KMS-11 (cell line): ENCODE results near the gene HDAC4.

Experiments used
- H2AFZ ChIP-seq: fragments of 200-600 bp; sonication (generic); 2 replicates; pipeline ENCODE4 v1.6.1; 2016; ENCODE audit warnings: antibody characterized with exemption, mixed run types, low read depth
- H3K27ac ChIP-seq: fragments of 200-600 bp; sonication (generic); 2 replicates; pipeline ENCODE4 v1.6.1; 2016; ENCODE audit warnings: mild to moderate bottlenecking, mixed run types
- H3K27me3 ChIP-seq: fragments of 200-600 bp; sonication (generic); 2 replicates; pipeline ENCODE4 v1.6.1; 2017; ENCODE audit warnings: mild to moderate bottlenecking, low read depth, mixed run types, moderate library complexity; ENCODE audit not compliant: insufficient read depth
- H3K36me3 ChIP-seq: fragments of 200-600 bp; sonication (generic); 2 replicates; pipeline ENCODE4 v1.6.1; 2017; ENCODE audit warnings: mild to moderate bottlenecking, mixed run types; ENCODE audit not compliant: insufficient read depth
- H3K4me1 ChIP-seq: fragments of 200-600 bp; sonication (generic); 2 replicates; pipeline ENCODE4 v1.6.1; 2016; ENCODE audit warnings: mild to moderate bottlenecking, low read depth, mixed run types; ENCODE audit not compliant: poor library complexity, severe bottlenecking
- H3K4me2 ChIP-seq: fragments of 200-600 bp; sonication (generic); 2 replicates; pipeline ENCODE4 v1.7.0; 2016; ENCODE audit warnings: mild to moderate bottlenecking, mixed run types
- H3K4me3 ChIP-seq: fragments of 200-600 bp; sonication (generic); IDR thresholded peaks from 2 replicates; pipeline ENCODE4 v1.6.1; 2017; ENCODE audit warnings: low read depth, low read length, mixed read lengths; ENCODE audit not compliant: insufficient read depth
- H3K79me2 ChIP-seq: fragments of 200-600 bp; sonication (generic); 2 replicates; pipeline ENCODE4 v1.6.1; 2016; ENCODE audit warnings: low read depth, mixed run types; ENCODE audit not compliant: insufficient read depth
- H3K9ac ChIP-seq: fragments of 200-600 bp; sonication (generic); 2 replicates; pipeline ENCODE4 v1.6.1; 2016; ENCODE audit warnings: mild to moderate bottlenecking, mixed run types
- H4K20me1 ChIP-seq: fragments of 200-600 bp; sonication (generic); 2 replicates; pipeline ENCODE4 v1.6.1; 2016; ENCODE audit warnings: mild to moderate bottlenecking, mixed run types; ENCODE audit not compliant: insufficient read depth
- TF ChIP-seq, protein P1 (sequence below): fragments of 200-600 bp; sonication (generic); conservative IDR thresholded peaks from 2 replicates; pipeline ENCODE4 v1.6.1; 2017; ENCODE audit warnings: low read depth, mild to moderate bottlenecking, antibody characterized with exemption, low read length, moderate library complexity, mixed read lengths

Gene HDAC4

GRCh38 chr2:239253701-239254436 lies 147.0 kb downstream of the HDAC4 start:
- no peaks in the 10 kb centered on the region for H3K36me3 ChIP-seq
- H3K4me2 ChIP-seq = no peak overlapping the region
- no peaks in the 10 kb centered on the region for H4K20me1 ChIP-seq
- peaks cover 16% of the 10 kb centered on the region for H3K4me1 ChIP-seq
- H3K27ac ChIP-seq = no peak overlapping the region
- no peaks in the 10 kb centered on the region for H3K27me3 ChIP-seq
- H3K4me3 ChIP-seq = no peak overlapping the region
- no peak overlapping the region for H2AFZ ChIP-seq
- TF ChIP-seq, protein P1, sequence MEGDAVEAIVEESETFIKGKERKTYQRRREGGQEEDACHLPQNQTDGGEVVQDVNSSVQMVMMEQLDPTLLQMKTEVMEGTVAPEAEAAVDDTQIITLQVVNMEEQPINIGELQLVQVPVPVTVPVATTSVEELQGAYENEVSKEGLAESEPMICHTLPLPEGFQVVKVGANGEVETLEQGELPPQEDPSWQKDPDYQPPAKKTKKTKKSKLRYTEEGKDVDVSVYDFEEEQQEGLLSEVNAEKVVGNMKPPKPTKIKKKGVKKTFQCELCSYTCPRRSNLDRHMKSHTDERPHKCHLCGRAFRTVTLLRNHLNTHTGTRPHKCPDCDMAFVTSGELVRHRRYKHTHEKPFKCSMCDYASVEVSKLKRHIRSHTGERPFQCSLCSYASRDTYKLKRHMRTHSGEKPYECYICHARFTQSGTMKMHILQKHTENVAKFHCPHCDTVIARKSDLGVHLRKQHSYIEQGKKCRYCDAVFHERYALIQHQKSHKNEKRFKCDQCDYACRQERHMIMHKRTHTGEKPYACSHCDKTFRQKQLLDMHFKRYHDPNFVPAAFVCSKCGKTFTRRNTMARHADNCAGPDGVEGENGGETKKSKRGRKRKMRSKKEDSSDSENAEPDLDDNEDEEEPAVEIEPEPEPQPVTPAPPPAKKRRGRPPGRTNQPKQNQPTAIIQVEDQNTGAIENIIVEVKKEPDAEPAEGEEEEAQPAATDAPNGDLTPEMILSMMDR = no peak
- no peak overlapping the region for H3K9ac ChIP-seq
- peaks cover 21% of the 10 kb centered on the region; the same call in 1 of the 2 replicates for H3K79me2 ChIP-seq

DNA sequence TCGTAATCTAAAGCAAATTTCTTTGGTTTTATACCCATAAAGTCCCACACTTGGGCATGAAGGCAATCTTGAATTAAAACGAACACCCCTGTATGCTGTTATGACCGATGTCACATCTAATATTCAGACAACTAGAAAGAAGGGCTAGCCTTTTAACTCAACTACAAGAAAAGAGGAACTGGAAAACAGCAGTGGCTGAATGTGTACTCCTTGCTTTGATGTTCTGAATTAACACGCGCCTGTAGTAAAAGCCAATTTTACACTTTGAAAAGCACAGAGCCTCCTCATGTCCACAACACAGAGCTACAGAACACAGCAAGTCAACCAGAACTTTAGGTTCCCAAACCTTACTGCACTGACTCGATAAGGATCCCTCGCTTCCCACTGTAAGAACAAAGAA lies 147.6 kb downstream of the HDAC4 start:
- H3K27me3 ChIP-seq = no peaks in the 10 kb centered on the region
- no peak overlapping the region for H2AFZ ChIP-seq
- H3K9ac ChIP-seq = no peak overlapping the region
- no peaks in the 10 kb centered on the region for H3K36me3 ChIP-seq
- no peak overlapping the region for H3K27ac ChIP-seq
- H3K79me2 ChIP-seq = peaks cover 21% of the 10 kb centered on the region; the same call in 1 of the 2 replicates
- H3K4me3 ChIP-seq = no peak overlapping the region
- TF ChIP-seq, protein P1 = no peak
- H4K20me1 ChIP-seq = no peaks in the 10 kb centered on the region
- H3K4me1 ChIP-seq = peaks cover 14% of the 10 kb centered on the region
- H3K4me2 ChIP-seq = no peak overlapping the region

DNA sequence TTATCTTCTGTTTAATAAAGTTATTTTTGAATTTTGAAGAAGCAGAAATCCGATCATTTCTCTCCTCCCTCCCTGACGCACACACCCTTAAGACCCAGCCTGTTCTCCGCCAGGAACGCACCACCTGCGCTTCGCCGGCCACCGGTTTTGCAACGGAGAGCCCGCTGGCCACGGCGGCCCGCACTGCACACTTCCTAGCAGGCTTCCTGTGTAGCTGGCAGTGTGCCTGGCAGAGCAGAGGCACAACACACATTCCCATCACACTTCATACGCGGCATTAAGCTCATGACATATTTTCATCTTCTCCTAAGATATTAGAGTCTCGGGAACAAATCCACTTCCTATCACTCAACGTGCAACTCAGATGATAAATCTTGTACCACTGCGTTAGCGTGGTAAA lies 148.0 kb downstream of the HDAC4 start:
- no peaks in the 10 kb centered on the region for H3K27me3 ChIP-seq
- no peaks in the 10 kb centered on the region for H4K20me1 ChIP-seq
- TF ChIP-seq, protein P1 = no peak
- H3K27ac ChIP-seq = no peak overlapping the region
- no peak overlapping the region for H2AFZ ChIP-seq
- no peaks in the 10 kb centered on the region for H3K36me3 ChIP-seq
- H3K4me3 ChIP-seq = no peak overlapping the region
- H3K79me2 ChIP-seq = peaks cover 21% of the 10 kb centered on the region; the same call in 1 of the 2 replicates
- H3K4me2 ChIP-seq = no peak overlapping the region
- peaks cover 9% of the 10 kb centered on the region for H3K4me1 ChIP-seq
- H3K9ac ChIP-seq = no peak overlapping the region

DNA sequence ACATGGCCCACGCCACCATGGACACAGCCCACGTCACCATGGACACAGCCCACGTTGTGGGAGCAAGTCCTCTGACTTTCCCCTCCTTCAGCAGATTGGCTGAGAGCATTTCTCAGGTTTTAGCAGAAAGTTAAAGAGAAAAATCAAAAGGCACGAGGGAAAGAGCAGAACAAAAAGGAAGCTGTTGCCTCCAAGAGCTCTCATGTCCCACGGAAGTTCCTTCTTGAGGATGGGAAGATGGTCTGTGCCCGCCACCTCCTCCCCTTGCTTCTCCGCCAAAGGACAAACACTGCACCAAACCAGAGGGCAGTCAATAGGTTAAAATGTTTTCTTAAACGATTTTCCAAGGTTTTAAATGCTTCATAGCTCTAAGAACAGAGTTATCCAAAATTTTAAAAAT lies 148.4 kb downstream of the HDAC4 start:
- Histone ChIP-seq H3K4me1 (peaks cover 5% of the 10 kb centered on the region), H3K4me3 (no peak overlapping the region), H2AFZ (no peak overlapping the region), H3K79me2 (peaks cover 21% of the 10 kb centered on the region; the same call in 1 of the 2 replicates), H3K36me3 (no peaks in the 10 kb centered on the region), H4K20me1 (no peaks in the 10 kb centered on the region), H3K27ac (no peak overlapping the region), H3K27me3 (no peaks in the 10 kb centered on the region), H3K9ac (no peak overlapping the region), H3K4me2 (no peak overlapping the region)
- TF ChIP-seq, protein P1 = no peak
